Endometrial microvascular endothelial cells (primary cell): ENCODE data around the gene ZNF324B. TPM values are rescaled to one million over a fixed set of nuclear protein-coding genes. Genes with fewer than 3 reads are reported as not detected.
"Not testable (repeated sequence)": the region's sequence is repeated elsewhere in the genome, so short reads cannot be mapped to it uniquely, and the experiment has no call there.

Experiments used
- in situ Hi-C: cut with HindIII; loops from 2 replicates; pipeline ENCODE4 v1.10.0; 2017; ENCODE audit warnings: low sequenced_read_pairs, low pct_unique_long_range_greater_than_20kb; ENCODE audit errors: inconsistent ontology term
- total RNA-seq: library from RNA; depleted of rRNA; stranded (reverse); fragments of >200 nt; gene quantifications from one replicate; pipeline ENCODE4 v1.2.3, GENCODE V29; 2015; ENCODE audit errors: inconsistent ontology term

Gene ZNF324B
- total RNA-seq, 1 donor from 2014 or later, result 8.5 TPM

GRCh38 chr19:58449980-58450379 lies 1.4 kb upstream of the ZNF324B start:
- in situ Hi-C loops, result not testable (repeated sequence)

DNA sequence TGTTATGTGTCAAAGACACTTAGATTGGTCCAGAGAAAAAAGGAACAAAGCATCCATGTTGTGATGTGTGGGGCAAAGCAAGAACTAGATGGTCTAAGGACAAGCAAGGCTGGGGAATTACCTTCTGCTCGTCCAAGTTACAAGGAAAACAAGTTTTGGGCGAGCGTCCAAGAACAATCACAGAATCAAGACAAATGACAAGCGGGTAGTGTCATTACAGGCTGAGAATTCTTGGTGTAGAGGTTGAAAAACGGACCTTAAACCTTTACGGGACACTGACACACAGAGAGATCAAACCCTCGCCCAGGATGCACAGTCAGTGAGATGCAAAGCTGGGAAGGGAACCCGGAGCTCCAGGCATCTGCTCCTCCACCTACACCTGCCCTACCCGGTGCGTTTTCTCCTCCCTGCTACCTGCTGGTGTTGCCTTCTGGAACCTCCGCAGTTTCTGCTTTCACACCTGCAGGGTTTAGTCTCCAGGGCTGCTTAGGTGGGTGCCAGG lies 515 bp upstream of the ZNF324B start:
- in situ Hi-C loops, result no loop called here

DNA sequence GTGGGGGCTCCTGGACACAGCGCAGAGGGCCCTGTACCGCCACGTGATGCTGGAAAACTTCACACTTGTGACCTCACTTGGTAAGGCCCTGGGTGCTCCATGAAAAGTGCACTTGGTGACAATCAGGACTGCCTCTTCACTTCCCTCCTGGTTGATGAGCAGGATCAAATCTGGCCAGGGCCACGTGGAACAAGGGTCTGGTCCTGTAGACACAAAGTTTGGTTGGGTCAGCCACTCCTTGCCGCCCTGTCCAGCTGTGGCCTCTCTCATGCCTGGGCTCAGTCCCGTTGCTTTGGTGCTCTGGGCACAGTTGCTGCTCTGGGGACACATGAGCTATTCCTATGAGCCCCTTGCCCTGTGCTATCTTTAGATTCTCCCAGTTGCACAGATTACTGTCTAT lies 2.3 kb downstream of the ZNF324B start:
- in situ Hi-C loops, result no loop called here

- in situ Hi-C loops, result no loop called here
Measured at GRCh38 chr19:58455306-58455705, 3.9 kb downstream of the ZNF324B start.

DNA sequence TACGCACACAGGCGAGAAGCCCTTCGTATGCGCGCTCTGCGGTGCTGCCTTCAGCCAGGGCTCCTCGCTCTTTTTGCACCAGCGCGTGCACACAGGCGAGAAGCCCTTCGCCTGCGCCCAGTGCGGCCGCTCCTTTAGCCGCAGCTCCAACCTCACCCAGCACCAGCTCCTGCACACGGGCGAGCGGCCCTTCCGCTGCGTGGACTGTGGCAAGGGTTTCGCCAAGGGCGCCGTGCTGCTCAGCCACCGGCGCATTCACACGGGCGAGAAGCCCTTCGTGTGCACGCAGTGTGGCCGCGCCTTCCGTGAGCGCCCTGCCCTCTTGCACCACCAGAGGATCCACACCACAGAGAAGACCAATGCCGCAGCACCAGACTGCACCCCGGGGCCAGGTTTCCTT lies 4.7 kb downstream of the ZNF324B start:
- in situ Hi-C loops, result no loop called here

- in situ Hi-C loops, result no loop called here
Measured at GRCh38 chr19:58460039-58460438, 8.6 kb downstream of the ZNF324B start.

GRCh38 chr19:58466089-58466759 lies 14.8 kb downstream of the ZNF324B start:
- in situ Hi-C loops, result no loop called here

DNA sequence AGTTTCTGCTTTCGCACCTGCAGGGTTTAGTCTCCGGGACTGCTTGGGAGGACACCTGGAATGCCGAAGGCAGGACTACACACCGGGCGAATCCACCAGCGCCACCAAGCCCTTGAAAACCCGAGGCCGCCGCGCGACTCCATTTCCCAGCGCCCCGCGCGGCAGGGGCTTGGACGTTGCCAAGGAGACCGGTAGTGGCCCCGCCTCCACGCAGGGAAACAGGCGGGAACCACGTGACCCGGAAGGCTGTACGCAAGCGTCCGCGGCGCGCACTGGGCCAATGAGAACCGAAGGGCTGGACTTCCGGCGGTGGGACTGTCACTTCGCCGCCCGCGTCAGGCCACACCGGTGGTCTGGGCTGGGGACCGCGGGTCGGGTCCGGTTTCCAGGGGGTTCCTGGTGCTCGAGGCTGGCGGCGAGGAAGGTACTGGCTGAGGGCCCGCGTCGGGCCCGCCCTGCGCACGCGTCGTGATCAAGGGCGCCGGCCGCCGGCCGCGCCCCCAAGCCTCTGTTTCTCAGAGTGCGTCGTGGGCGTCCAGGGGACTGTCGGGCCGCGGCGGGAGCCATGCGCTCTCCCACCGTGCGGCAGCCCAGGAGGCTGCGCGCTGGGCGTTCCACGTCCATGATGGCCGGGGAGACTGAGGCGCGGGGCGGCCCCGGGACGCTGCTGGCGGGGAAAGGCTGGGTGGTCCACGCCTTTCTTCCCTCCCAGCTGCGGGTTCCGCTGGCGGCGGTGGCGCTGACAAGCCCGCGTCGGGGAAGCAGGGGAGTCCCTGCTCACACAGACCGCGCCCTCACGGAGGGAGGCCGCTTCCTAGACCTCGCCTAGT lies 15.6 kb downstream of the ZNF324B start, which contains the start of gene ZNF324:
ZNF324 (plus strand) TSS at position 321 of the 830 bp plus-strand sequence. CDS start 2,106 bp downstream, outside the sequence.
- in situ Hi-C loops, result no loop called here

DNA sequence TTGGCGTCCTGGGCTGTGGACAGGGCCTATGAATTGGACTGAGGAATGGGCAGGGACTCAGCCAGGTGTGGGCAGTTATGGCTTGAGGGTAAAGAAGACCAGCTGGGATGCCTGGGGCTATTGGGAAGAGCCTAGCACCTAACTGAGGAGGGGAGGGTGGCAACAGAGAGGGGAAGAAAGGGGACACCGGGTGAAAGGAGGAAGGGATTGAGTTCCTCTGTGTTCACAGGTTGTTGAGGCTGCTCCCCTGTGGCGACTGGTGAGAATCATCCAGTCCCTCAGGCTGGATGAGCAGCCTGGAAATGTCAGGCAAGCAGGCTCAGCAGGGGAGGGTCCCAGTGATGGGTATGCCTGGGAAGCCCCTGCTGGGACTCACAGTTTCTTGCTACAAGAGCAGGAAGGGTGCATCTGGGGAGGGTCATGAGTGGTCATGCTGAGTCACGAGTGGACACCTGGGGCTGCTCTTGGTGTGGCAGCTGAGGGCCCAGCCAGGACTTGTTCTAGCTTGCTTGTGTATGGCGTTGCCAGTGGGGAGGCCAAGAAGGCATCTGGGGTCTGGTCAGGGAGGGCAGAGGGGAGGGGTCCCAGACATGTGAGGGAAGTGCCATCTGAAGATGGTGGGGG lies 16.9 kb downstream of the ZNF324B start:
- in situ Hi-C loops, result no loop called here

DNA sequence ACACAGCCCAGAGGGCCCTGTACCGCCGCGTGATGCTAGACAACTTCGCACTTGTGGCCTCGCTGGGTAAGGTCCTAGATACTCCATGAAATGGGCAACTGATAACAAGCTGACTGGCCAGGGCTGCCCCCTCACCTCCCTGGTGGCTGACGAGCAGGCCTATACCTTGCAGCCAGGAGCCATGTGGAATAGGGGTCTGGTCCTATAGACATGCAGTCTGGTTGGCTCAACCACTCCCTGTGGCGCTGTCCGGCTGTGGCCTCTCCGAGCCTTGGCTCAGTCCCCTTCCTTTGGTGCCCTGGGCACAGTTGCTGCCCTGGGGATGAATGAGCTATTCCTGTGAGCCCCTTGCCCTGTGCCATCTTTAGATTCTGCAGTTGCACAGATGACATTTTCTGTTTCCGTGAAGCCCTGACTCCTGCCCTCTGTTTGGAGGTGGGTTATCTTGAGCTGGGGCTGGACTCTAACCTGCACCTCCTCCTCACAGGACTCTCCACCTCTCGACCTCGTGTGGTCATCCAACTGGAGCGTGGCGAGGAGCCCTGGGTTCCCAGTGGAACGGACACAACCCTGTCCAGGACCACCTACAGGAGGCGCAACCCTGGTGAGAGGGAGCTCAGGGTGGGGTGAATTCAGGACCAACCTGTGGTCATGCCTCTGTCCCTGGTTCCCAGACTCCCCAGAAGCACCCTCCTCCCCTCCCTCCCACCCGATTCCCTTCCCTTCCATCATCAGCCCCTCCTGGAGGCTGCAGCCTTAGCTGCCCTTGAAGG lies 18.0 kb downstream of the ZNF324B start:
- in situ Hi-C loops, result no loop called here

DNA sequence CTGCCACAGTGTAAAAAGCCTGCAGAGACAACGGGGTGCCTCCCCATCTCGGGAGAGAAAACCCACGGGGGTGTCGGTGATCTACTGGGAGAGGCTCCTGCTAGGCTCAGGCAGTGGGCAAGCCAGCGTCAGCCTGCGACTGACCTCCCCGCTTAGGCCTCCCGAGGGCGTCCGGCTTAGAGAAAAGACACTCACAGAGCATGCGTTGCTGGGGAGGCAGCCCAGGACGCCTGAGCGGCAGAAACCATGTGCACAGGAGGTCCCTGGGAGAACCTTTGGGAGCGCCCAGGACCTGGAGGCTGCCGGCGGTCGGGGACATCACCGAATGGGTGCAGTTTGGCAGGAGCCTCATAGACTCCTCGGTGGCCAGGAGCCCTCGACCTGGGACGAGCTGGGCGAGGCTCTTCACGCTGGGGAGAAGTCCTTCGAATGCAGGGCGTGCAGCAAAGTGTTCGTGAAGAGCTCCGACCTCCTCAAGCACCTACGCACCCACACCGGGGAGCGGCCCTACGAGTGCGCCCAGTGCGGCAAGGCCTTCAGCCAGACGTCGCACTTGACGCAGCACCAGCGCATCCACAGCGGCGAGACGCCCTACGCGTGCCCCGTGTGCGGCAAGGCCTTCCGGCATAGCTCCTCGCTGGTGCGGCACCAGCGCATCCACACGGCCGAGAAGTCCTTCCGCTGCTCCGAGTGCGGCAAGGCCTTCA lies 19.6 kb downstream of the ZNF324B start:
- in situ Hi-C loops, result not testable (repeated sequence)

- in situ Hi-C loops, result no loop called here
Measured at GRCh38 chr19:58471736-58472135, 20.3 kb downstream of the ZNF324B start.

- in situ Hi-C loops, result no loop called here
Measured at GRCh38 chr19:58473775-58474174, 22.4 kb downstream of the ZNF324B start.

DNA sequence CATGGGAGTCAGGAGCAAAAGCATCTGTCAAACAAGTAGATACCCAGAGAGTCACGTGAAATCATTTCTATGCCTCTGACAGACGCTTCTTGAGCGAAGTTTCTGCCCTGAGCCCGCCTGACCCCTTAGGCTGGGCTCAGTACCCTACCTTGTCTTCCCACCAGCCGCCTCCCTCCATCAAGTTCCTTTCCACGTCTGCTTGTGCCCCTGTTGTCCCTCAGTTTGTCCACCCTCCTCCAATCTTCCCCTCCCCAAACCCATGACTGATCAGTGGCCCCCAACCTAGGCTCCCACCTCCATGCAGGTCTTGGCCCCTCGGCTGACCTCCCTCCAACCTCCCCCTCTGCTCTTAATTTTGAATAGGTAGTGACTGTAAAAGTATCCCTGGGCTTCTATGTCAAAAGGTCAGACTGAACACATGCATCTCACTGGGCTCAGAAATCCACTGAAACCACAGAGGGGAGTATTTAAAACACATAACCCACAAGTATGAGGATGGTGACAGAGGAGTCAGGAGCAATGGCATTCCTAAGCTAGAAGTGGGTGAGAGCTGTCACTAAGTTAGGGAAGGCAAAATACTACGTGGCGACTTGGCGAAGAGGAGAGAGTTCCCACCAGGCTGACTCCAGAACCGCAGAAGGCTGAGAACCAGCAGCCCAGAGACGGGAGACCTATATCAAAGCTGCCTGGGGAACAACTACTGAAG lies 23.0 kb downstream of the ZNF324B start:
- in situ Hi-C loops, result no loop called here

DNA sequence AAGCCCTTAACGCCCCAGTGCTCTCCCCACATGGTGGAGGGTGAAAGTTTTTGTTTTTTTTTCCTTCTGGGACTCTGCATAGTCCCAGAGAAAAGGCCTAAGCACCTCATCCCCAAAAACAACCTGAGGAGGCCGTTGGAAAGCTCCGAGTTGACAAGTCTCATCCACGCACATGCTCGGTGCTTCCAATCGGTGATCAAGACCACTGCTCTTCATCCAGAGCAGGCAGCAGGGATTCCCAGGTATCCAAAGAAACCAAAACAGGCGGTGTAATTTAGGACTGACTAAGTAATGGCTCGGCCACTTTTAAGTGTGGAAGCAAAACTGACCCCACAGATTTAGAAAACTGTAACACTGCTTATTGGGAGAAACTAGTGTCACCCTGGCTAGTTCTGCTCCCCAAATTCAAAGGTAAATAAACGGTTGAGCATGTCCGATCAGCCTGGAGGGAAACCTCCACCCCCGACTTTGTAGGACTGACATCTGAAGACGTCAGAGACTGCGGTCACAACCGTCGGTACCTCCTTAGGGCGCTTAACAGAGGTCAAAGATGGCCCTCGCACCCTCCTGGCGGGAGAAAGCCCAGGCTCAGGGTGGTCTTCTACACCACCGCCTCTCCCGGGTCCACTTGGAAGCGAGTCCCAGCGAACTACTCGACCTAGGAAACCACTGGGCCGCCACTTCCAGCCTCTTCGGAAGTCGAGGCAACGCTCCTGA lies 23.7 kb downstream of the ZNF324B start:
- in situ Hi-C loops, result no loop called here

DNA sequence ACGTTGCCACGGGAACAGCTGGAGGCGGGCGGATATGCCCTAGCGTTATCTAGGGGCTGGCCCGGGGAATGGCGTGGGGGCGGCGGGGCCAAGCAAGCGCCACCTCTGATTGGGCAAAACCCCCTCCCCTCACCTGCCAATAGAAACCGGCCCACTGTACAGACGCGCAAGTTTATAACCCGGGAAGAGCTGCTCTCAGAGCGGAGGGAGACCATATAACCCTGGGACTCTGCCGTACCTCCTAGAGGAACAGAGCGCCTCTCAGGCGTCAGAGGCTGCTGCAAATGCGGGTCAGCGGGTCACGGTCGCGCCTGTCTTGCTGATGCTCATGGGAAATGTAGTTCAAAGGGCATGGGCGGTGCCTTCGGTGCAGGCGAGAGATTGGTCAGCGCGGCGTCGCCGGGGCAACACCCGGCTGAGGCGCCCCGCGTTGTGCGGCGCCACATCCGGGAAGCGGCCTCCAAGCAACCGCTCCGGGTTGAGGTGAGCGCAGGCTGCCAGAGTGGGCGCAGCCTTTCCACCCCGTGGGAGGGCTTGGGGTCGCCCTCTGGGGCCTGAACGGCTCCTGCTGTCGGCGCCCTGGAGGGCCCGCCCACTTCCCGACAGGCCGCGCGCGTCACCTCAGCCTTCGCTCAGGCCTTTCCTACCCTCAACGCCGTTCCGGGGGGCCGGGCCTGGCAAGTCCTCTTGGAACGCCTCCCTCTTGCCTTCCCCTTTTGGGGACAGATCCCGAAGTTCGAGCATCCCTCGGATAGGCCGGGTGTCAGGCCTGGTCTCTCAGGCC lies 24.5 kb downstream of the ZNF324B start, which contains the start of gene ZNF446:
ZNF446 (plus strand) TSS at position 639 of the 784 bp plus-strand sequence. CDS start 867 bp downstream, outside the sequence.
- in situ Hi-C loops, result no loop called here
